ENCODE data around the gene NDUFV2.
A peak's percentile ranks its signal among the peaks of the same experiment; 100 is the strongest.

Gene NDUFV2

GRCh38 chr18:9102508-9103375 lies at the start of gene NDUFV2:
Gene NDUFV2 (plus strand): TSS chr18:9102699. CDS start chr18:9102744, 45 bp downstream.
- Histone ChIP-seq H3K9ac (ENCODE audit: low read depth in 1 of 2, low read length in 2 of 2) (peak within 1 kb of the TSS; percentile 93), H3K4me3 (ENCODE audit: low read length in 2 of 2) (peak within 1 kb of the TSS; percentile 90 to 95), H3K9me3 (ENCODE audit: control insufficient read depth in 2 of 2, low read length in 2 of 2) (no peaks in the 10 kb centered on the region), H3K27ac (ENCODE audit: low read depth in 2 of 2, low read length in 2 of 2) (peak within 1 kb of the TSS; percentile 87 to 91), H3K27me3 (ENCODE audit: control insufficient read depth in 2 of 2, insufficient read depth in 2 of 2, low read length in 2 of 2) (no peaks in the 10 kb centered on the region), H3K36me3 (ENCODE audit: control insufficient read depth in 2 of 2, insufficient read depth in 2 of 2, low read length in 2 of 2) (no peaks in the 10 kb centered on the region), H3K4me1 (ENCODE audit: control insufficient read depth in 2 of 2, insufficient read depth in 2 of 2, low read length in 2 of 2) (peaks cover 35 to 40% of the 10 kb centered on the region in 2 donors)

DNA sequence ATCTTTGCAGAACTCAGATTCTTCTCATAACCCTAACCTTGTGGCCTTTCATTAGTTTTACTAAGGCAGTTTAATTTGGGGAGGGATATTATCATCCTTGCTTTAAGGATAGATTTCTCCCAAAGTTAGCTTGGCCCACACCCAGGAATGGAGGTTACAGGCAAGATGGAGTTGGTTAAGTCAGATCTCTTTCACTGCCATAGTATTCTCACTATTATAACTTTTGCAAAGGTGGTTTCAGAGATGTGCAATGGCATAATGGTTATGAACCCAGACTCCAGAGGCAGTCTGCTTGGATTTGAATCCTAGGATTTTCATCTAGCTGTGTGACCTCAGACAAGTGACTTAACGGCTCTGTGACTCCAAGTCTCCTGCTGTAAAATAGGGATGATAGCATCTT lies 48.7 kb upstream of the NDUFV2 start:
- Histone ChIP-seq H3K9me3 (ENCODE audit: control insufficient read depth in 2 of 2, low read length in 2 of 2) (peaks cover 0 to 2% of the 10 kb centered on the region in 2 donors), H3K4me3 (ENCODE audit: low read length in 2 of 2) (no peak overlapping the region), H3K4me1 (ENCODE audit: control insufficient read depth in 2 of 2, insufficient read depth in 2 of 2, low read length in 2 of 2) (no peaks in the 10 kb centered on the region), H3K27ac (ENCODE audit: low read depth in 2 of 2, low read length in 2 of 2) (no peak overlapping the region), H3K27me3 (ENCODE audit: control insufficient read depth in 2 of 2, insufficient read depth in 2 of 2, low read length in 2 of 2) (no peaks in the 10 kb centered on the region), H3K36me3 (ENCODE audit: control insufficient read depth in 2 of 2, insufficient read depth in 2 of 2, low read length in 2 of 2) (no peaks in the 10 kb centered on the region), H3K9ac (ENCODE audit: low read depth in 1 of 2, low read length in 2 of 2) (no peak overlapping the region)

DNA sequence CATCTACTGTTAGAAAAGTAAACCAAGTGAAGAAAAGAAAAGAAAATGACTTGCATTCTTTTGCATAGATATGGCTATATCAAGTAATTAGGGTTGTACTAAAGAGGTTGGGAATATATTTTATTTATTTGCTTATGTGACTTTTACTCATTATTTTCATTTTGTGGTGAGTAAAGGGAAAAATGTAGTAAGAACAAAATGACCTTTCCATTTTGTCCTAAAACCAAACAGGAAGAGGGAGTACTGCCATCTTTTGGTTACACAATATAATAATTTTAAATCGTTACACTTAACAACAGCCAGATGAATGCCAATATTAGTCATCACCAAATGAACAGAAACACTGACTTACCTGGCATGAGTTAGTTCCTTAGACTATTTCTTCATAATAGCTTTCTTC lies 47.3 kb upstream of the NDUFV2 start:
- Histone ChIP-seq H3K36me3 (ENCODE audit: control insufficient read depth in 2 of 2, insufficient read depth in 2 of 2, low read length in 2 of 2) (no peaks in the 10 kb centered on the region), H3K9ac (ENCODE audit: low read depth in 1 of 2, low read length in 2 of 2) (no peak overlapping the region), H3K9me3 (ENCODE audit: control insufficient read depth in 2 of 2, low read length in 2 of 2) (peaks cover 0 to 2% of the 10 kb centered on the region in 2 donors), H3K27me3 (ENCODE audit: control insufficient read depth in 2 of 2, insufficient read depth in 2 of 2, low read length in 2 of 2) (no peaks in the 10 kb centered on the region), H3K27ac (ENCODE audit: low read depth in 2 of 2, low read length in 2 of 2) (no peak overlapping the region), H3K4me3 (ENCODE audit: low read length in 2 of 2) (no peak overlapping the region), H3K4me1 (ENCODE audit: control insufficient read depth in 2 of 2, insufficient read depth in 2 of 2, low read length in 2 of 2) (no peaks in the 10 kb centered on the region)

DNA sequence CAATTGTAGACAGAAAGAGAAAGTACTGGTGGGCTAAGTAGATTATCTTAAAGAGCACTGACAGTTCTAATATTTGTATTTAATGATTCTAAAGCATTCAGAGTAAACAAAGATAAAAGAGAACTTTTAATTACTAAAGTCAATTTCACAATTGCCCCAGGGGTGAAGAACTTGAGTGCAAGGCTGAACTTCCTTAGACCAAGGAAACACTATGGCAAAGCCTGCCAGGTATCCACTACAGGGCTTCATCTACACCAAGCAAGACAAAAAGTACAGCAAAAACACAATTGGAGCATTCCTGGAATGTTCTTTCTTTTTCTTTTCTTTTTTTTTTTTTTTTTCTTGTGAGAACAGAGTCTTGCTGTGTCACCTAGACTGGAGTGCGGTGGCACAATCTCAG lies 46.9 kb upstream of the NDUFV2 start:
- Histone ChIP-seq H3K9ac (ENCODE audit: low read depth in 1 of 2, low read length in 2 of 2) (no peak overlapping the region), H3K27ac (ENCODE audit: low read depth in 2 of 2, low read length in 2 of 2) (no peak overlapping the region), H3K4me1 (ENCODE audit: control insufficient read depth in 2 of 2, insufficient read depth in 2 of 2, low read length in 2 of 2) (no peaks in the 10 kb centered on the region), H3K27me3 (ENCODE audit: control insufficient read depth in 2 of 2, insufficient read depth in 2 of 2, low read length in 2 of 2) (no peaks in the 10 kb centered on the region), H3K36me3 (ENCODE audit: control insufficient read depth in 2 of 2, insufficient read depth in 2 of 2, low read length in 2 of 2) (no peaks in the 10 kb centered on the region), H3K4me3 (ENCODE audit: low read length in 2 of 2) (no peak overlapping the region), H3K9me3 (ENCODE audit: control insufficient read depth in 2 of 2, low read length in 2 of 2) (peaks cover 0 to 2% of the 10 kb centered on the region in 2 donors)

GRCh38 chr18:9057646-9058045 lies 44.9 kb upstream of the NDUFV2 start:
- Histone ChIP-seq H3K4me3 (ENCODE audit: low read length in 2 of 2) (no peak overlapping the region), H3K4me1 (ENCODE audit: control insufficient read depth in 2 of 2, insufficient read depth in 2 of 2, low read length in 2 of 2) (peaks cover 0 to under 1% of the 10 kb centered on the region in 2 donors), H3K9ac (ENCODE audit: low read depth in 1 of 2, low read length in 2 of 2) (no peak overlapping the region), H3K27ac (ENCODE audit: low read depth in 2 of 2, low read length in 2 of 2) (no peak overlapping the region), H3K27me3 (ENCODE audit: control insufficient read depth in 2 of 2, insufficient read depth in 2 of 2, low read length in 2 of 2) (no peaks in the 10 kb centered on the region), H3K9me3 (ENCODE audit: control insufficient read depth in 2 of 2, low read length in 2 of 2) (no peaks in the 10 kb centered on the region), H3K36me3 (ENCODE audit: control insufficient read depth in 2 of 2, insufficient read depth in 2 of 2, low read length in 2 of 2) (no peaks in the 10 kb centered on the region)

- no peak overlapping the region for H3K27ac ChIP-seq (ENCODE audit: low read depth in 2 of 2, low read length in 2 of 2)
- no peaks in the 10 kb centered on the region for H3K9me3 ChIP-seq (ENCODE audit: control insufficient read depth in 2 of 2, low read length in 2 of 2)
- H3K9ac ChIP-seq (ENCODE audit: low read depth in 1 of 2, low read length in 2 of 2) = no peak overlapping the region
- no peak overlapping the region for H3K4me3 ChIP-seq (ENCODE audit: low read length in 2 of 2)
- peaks cover 0 to 4% of the 10 kb centered on the region in 2 donors for H3K4me1 ChIP-seq (ENCODE audit: control insufficient read depth in 2 of 2, insufficient read depth in 2 of 2, low read length in 2 of 2)
- H3K36me3 ChIP-seq (ENCODE audit: control insufficient read depth in 2 of 2, insufficient read depth in 2 of 2, low read length in 2 of 2) = no peaks in the 10 kb centered on the region
- no peaks in the 10 kb centered on the region for H3K27me3 ChIP-seq (ENCODE audit: control insufficient read depth in 2 of 2, insufficient read depth in 2 of 2, low read length in 2 of 2)
Observed at GRCh38 chr18:9058406-9058805, 44.1 kb upstream of the NDUFV2 start.

GRCh38 chr18:9062418-9062751 lies 40.1 kb upstream of the NDUFV2 start:
- no peak overlapping the region for H3K4me3 ChIP-seq (ENCODE audit: low read length in 2 of 2)
- H3K9me3 ChIP-seq (ENCODE audit: control insufficient read depth in 2 of 2, low read length in 2 of 2) = no peaks in the 10 kb centered on the region
- no peaks in the 10 kb centered on the region for H3K27me3 ChIP-seq (ENCODE audit: control insufficient read depth in 2 of 2, insufficient read depth in 2 of 2, low read length in 2 of 2)
- H3K4me1 ChIP-seq (ENCODE audit: control insufficient read depth in 2 of 2, insufficient read depth in 2 of 2, low read length in 2 of 2) = peaks cover 0 to 6% of the 10 kb centered on the region in 2 donors
- no peaks in the 10 kb centered on the region for H3K36me3 ChIP-seq (ENCODE audit: control insufficient read depth in 2 of 2, insufficient read depth in 2 of 2, low read length in 2 of 2)
- H3K9ac ChIP-seq (ENCODE audit: low read depth in 1 of 2, low read length in 2 of 2) = no peak overlapping the region
- peak overlapping the region in 1 of 2 donors; percentile 20 for H3K27ac ChIP-seq (ENCODE audit: low read depth in 2 of 2, low read length in 2 of 2)

- Histone ChIP-seq H3K36me3 (ENCODE audit: control insufficient read depth in 2 of 2, insufficient read depth in 2 of 2, low read length in 2 of 2) (no peaks in the 10 kb centered on the region), H3K9ac (ENCODE audit: low read depth in 1 of 2, low read length in 2 of 2) (no peak overlapping the region), H3K27ac (ENCODE audit: low read depth in 2 of 2, low read length in 2 of 2) (no peak overlapping the region), H3K4me1 (ENCODE audit: control insufficient read depth in 2 of 2, insufficient read depth in 2 of 2, low read length in 2 of 2) (peaks cover 5 to 8% of the 10 kb centered on the region in 2 donors), H3K27me3 (ENCODE audit: control insufficient read depth in 2 of 2, insufficient read depth in 2 of 2, low read length in 2 of 2) (no peaks in the 10 kb centered on the region), H3K4me3 (ENCODE audit: low read length in 2 of 2) (no peak overlapping the region), H3K9me3 (ENCODE audit: control insufficient read depth in 2 of 2, low read length in 2 of 2) (no peaks in the 10 kb centered on the region)
Observed at GRCh38 chr18:9065864-9066263, 36.6 kb upstream of the NDUFV2 start.

GRCh38 chr18:9066358-9066757 lies 36.1 kb upstream of the NDUFV2 start:
- no peaks in the 10 kb centered on the region for H3K36me3 ChIP-seq (ENCODE audit: control insufficient read depth in 2 of 2, insufficient read depth in 2 of 2, low read length in 2 of 2)
- no peak overlapping the region for H3K9ac ChIP-seq (ENCODE audit: low read depth in 1 of 2, low read length in 2 of 2)
- peaks cover 5 to 8% of the 10 kb centered on the region in 2 donors for H3K4me1 ChIP-seq (ENCODE audit: control insufficient read depth in 2 of 2, insufficient read depth in 2 of 2, low read length in 2 of 2)
- H3K4me3 ChIP-seq (ENCODE audit: low read length in 2 of 2) = no peak overlapping the region
- H3K27me3 ChIP-seq (ENCODE audit: control insufficient read depth in 2 of 2, insufficient read depth in 2 of 2, low read length in 2 of 2) = no peaks in the 10 kb centered on the region
- H3K9me3 ChIP-seq (ENCODE audit: control insufficient read depth in 2 of 2, low read length in 2 of 2) = no peaks in the 10 kb centered on the region
- H3K27ac ChIP-seq (ENCODE audit: low read depth in 2 of 2, low read length in 2 of 2) = peak overlapping the region in 1 of 2 donors; percentile 60

- no peak overlapping the region for H3K9ac ChIP-seq (ENCODE audit: low read depth in 1 of 2, low read length in 2 of 2)
- no peak overlapping the region for H3K4me3 ChIP-seq (ENCODE audit: low read length in 2 of 2)
- H3K27ac ChIP-seq (ENCODE audit: low read depth in 2 of 2, low read length in 2 of 2) = peak overlapping the region in 1 of 2 donors; percentile 60
- H3K36me3 ChIP-seq (ENCODE audit: control insufficient read depth in 2 of 2, insufficient read depth in 2 of 2, low read length in 2 of 2) = no peaks in the 10 kb centered on the region
- H3K27me3 ChIP-seq (ENCODE audit: control insufficient read depth in 2 of 2, insufficient read depth in 2 of 2, low read length in 2 of 2) = no peaks in the 10 kb centered on the region
- peaks cover 5 to 8% of the 10 kb centered on the region in 2 donors for H3K4me1 ChIP-seq (ENCODE audit: control insufficient read depth in 2 of 2, insufficient read depth in 2 of 2, low read length in 2 of 2)
- H3K9me3 ChIP-seq (ENCODE audit: control insufficient read depth in 2 of 2, low read length in 2 of 2) = no peaks in the 10 kb centered on the region
Observed at GRCh38 chr18:9066817-9067306, 35.6 kb upstream of the NDUFV2 start.

Data from mucosa of rectum (tissue), 2 donors.